Epithelial cell of proximal tubule (primary cell): Measurements from ENCODE around the gene FARS2. TPM values are rescaled to one million over a fixed set of nuclear protein-coding genes. Genes with fewer than 3 reads are reported as not detected.

Source experiments
- DNase-seq: peaks from one replicate; pipeline ENCODE4 v3.0.0-alpha.2; 2011; ENCODE audit warnings: low read depth
- H3K4me3 ChIP-seq: 2 replicates; pipeline ENCODE4 v1.5.1; 2011; ENCODE audit warnings: low read depth, mild to moderate bottlenecking, low read length
- CTCF ChIP-seq: conservative IDR thresholded peaks from 2 replicates; pipeline ENCODE4 v1.5.1; 2012; ENCODE audit warnings: low read depth, mild to moderate bottlenecking, low read length
- total RNA-seq: library from RNA; depleted of rRNA; stranded (reverse); fragments of >200 nt; gene quantifications from 2 replicates; pipeline ENCODE4 v1.2.3, GENCODE V29; 2015

FARS2 gene
- total RNA-seq, 1 donor from 2014 or later, result 7.7 TPM

- DNase-seq, result no peak
- H3K4me3 ChIP-seq, result no peak overlapping the region
- no peak for TF ChIP-seq CTCF
These were observed 42.2 kb upstream of the FARS2 start for GRCh38 chr6:5219011-5219691.

GRCh38 chr6:5220443-5220842 lies 40.9 kb upstream of the FARS2 start:
- DNase-seq, result no peak
- TF ChIP-seq CTCF, result no peak
- H3K4me3 ChIP-seq, result no peak overlapping the region

- H3K4me3 ChIP-seq, result no peak overlapping the region
- no peak for TF ChIP-seq CTCF
- DNase-seq, result no peak
These were observed 38.0 kb upstream of the FARS2 start for GRCh38 chr6:5223309-5223708.

GRCh38 chr6:5229356-5229755 lies 32.0 kb upstream of the FARS2 start:
- TF ChIP-seq CTCF, result no peak
- no peak for DNase-seq
- no peak overlapping the region for H3K4me3 ChIP-seq

GRCh38 chr6:5230081-5230480 lies 31.2 kb upstream of the FARS2 start:
- TF ChIP-seq CTCF, result no peak
- no peak overlapping the region for H3K4me3 ChIP-seq
- no peak for DNase-seq

- DNase-seq, result no peak
- no peak for TF ChIP-seq CTCF
- H3K4me3 ChIP-seq, result no peak overlapping the region
These were observed 30.0 kb upstream of the FARS2 start for GRCh38 chr6:5231289-5231688.

- DNase-seq, result no peak
- H3K4me3 ChIP-seq, result no peak overlapping the region
- no peak for TF ChIP-seq CTCF
These were observed 26.4 kb upstream of the FARS2 start for GRCh38 chr6:5234874-5235273.
